Muscle layer of colon (tissue), 2 donors: ENCODE results near the gene KCNQ1.

Experiments used
- H3K27ac ChIP-seq: one replicate; pipeline ENCODE4 v1.7.0; 2013; ENCODE audit warnings: low read depth, mild to moderate bottlenecking, low read length, moderate library complexity
- H3K27me3 ChIP-seq, 2 donors: one replicate each; pipeline ENCODE4 v1.7.0; 2013; ENCODE audit warnings: low read length in 2 of 2, mild to moderate bottlenecking in 2 of 2; ENCODE audit not compliant: insufficient read depth in 2 of 2, control insufficient read depth in 1 of 2
- H3K36me3 ChIP-seq: one replicate; pipeline ENCODE4 v1.7.0; 2013; ENCODE audit warnings: mild to moderate bottlenecking, low read length; ENCODE audit not compliant: insufficient read depth
- H3K4me1 ChIP-seq: one replicate; pipeline ENCODE4 v1.7.0; 2013; ENCODE audit warnings: mild to moderate bottlenecking, low read length; ENCODE audit not compliant: insufficient read depth
- H3K4me3 ChIP-seq, 2 donors: one replicate each; pipeline ENCODE4 v1.7.0; 2013; ENCODE audit warnings: low read length in 2 of 2, low read depth in 1 of 2, mild to moderate bottlenecking in 1 of 2, moderate library complexity in 1 of 2
- H3K9ac ChIP-seq: one replicate; pipeline ENCODE4 v1.7.0; 2013; ENCODE audit warnings: low read length
- H3K9me3 ChIP-seq: one replicate; pipeline ENCODE4 v1.7.0; 2013; ENCODE audit warnings: mild to moderate bottlenecking, low read length
- donor health status: abdominal sarcoma.
- donor health status: Adenocarcinoma of cecum.

The KCNQ1 gene

DNA sequence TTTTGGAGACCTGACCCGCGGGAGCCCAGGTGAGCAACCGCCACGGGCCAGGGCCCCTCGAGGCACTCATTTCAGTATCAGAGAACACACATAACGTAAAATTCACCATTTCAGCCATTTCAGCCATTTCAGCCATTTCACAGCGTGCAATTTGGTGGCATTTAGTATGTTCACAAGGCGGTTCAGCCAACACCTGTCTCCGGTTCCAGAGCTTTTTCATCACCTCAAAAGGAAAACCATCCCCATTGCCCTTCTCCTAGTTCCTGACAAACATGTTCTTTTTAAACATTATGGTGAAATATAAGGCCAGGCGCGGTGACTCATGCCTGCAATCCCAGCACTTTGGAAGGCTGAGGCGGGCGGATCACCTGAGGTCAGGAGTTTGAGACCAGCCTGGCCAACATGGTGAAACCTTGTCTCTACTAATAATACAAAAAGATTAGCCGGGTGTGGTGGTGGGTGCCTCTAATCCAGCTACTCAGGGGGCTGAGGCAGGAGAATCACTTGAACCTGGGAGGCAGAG lies 119.3 kb downstream of the KCNQ1 start:
- no peak overlapping the region for H3K27ac ChIP-seq
- no peaks in the 10 kb centered on the region for H3K27me3 ChIP-seq
- no peaks in the 10 kb centered on the region for H3K36me3 ChIP-seq
- no peak overlapping the region for H3K4me3 ChIP-seq
- H3K9me3 ChIP-seq = no peaks in the 10 kb centered on the region
- H3K9ac ChIP-seq = no peak overlapping the region
- no peaks in the 10 kb centered on the region for H3K4me1 ChIP-seq

GRCh38 chr11:2564588-2565425 lies 120.0 kb downstream of the KCNQ1 start:
- no peak overlapping the region for H3K9ac ChIP-seq
- no peaks in the 10 kb centered on the region for H3K4me1 ChIP-seq
- H3K27me3 ChIP-seq = no peaks in the 10 kb centered on the region
- H3K4me3 ChIP-seq = no peak overlapping the region
- H3K36me3 ChIP-seq = no peaks in the 10 kb centered on the region
- no peaks in the 10 kb centered on the region for H3K9me3 ChIP-seq
- H3K27ac ChIP-seq = no peak overlapping the region

DNA sequence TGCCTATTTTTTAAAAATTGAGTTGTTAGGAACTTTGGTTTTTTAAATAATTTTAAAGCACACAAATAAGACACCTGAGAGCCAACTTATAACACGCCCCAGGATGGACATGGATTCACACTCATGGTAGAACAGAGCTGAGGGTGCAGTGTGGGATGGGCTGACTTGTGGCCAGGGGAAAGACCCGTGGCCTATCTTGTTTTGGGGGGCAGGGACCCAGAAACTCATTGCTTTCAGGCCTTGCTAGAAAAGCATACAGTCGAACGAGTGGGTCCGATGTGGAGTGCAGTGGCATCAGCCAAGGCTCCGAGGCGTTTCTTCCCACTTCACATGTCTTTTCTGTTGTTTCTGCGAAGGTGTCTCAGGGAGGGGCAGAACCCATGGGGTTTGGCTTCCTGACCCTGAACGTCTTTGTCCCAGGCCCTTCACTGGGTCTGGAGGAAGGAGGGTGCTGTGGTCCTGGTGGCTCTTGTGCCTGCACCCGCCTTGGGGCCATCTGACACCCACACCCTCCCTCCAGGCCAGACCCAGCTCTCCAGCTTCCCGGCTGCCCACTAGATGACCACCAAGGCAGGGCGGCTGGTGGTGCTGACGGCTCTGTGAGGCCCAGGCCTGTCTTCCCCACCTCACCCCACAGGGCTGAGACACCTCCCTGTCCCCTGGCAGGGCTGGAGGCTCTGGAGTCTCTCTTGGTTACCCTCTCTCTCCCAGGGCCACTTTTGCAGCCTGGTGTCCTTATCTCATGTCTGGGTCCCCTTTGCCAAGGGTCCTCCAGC lies 120.8 kb downstream of the KCNQ1 start:
- Histone ChIP-seq H3K4me3 (no peak overlapping the region), H3K4me1 (no peaks in the 10 kb centered on the region), H3K9me3 (no peaks in the 10 kb centered on the region), H3K27me3 (no peaks in the 10 kb centered on the region), H3K9ac (no peak overlapping the region), H3K27ac (no peak overlapping the region), H3K36me3 (no peaks in the 10 kb centered on the region)

- no peak overlapping the region for H3K9ac ChIP-seq
- no peaks in the 10 kb centered on the region for H3K27me3 ChIP-seq
- H3K9me3 ChIP-seq = no peaks in the 10 kb centered on the region
- no peak overlapping the region for H3K27ac ChIP-seq
- no peaks in the 10 kb centered on the region for H3K4me1 ChIP-seq
- H3K4me3 ChIP-seq = no peak overlapping the region
- H3K36me3 ChIP-seq = no peaks in the 10 kb centered on the region
Measured at GRCh38 chr11:2566223-2567025, 121.6 kb downstream of the KCNQ1 start.

DNA sequence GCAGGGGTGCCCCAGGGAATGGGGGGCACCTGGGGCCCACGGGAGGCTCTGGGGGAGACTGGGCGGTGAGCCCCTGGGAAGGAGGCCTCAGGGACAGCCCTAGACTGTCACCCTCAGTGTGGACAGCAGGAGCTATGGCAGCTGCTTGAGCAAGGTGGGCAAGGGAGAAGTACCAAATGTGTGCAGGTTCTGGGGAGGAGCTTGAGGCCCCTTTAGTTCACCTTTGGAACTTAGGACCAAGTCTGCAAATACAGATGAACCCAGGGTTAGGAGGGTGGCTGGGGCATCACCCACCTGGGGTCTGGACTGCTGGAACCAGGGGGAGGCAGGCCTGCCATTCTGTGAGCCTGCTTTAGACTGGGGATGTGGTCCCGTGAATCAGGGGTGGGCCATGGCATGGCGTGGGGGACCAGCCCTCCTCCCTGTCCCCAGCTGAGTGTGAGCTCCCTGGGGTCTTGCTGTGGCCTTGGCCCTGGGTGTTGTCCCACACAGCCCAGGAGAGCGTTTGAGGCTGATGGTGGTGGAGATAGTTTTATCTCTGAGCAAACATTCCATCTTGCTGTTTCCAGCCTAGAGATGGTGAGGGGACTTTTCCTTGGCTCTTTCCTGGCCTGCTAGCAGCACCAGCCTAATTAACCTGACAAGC lies 122.3 kb downstream of the KCNQ1 start:
- no peaks in the 10 kb centered on the region for H3K4me1 ChIP-seq
- H3K36me3 ChIP-seq = no peaks in the 10 kb centered on the region
- H3K27ac ChIP-seq = no peak overlapping the region

GRCh38 chr11:2569321-2569721 lies 124.5 kb downstream of the KCNQ1 start:
- H3K27ac ChIP-seq = no peak overlapping the region
- H3K9ac ChIP-seq = no peak overlapping the region
- H3K4me3 ChIP-seq = no peak overlapping the region
- no peaks in the 10 kb centered on the region for H3K36me3 ChIP-seq
- no peaks in the 10 kb centered on the region for H3K4me1 ChIP-seq
- H3K27me3 ChIP-seq = no peaks in the 10 kb centered on the region
- no peaks in the 10 kb centered on the region for H3K9me3 ChIP-seq

More for the DNA sequence above, 122.3 kb downstream of the KCNQ1 start:
- H3K27me3 ChIP-seq = no peaks in the 10 kb centered on the region
- no peaks in the 10 kb centered on the region for H3K9me3 ChIP-seq
- no peak overlapping the region for H3K9ac ChIP-seq
- no peak overlapping the region for H3K4me3 ChIP-seq

DNA sequence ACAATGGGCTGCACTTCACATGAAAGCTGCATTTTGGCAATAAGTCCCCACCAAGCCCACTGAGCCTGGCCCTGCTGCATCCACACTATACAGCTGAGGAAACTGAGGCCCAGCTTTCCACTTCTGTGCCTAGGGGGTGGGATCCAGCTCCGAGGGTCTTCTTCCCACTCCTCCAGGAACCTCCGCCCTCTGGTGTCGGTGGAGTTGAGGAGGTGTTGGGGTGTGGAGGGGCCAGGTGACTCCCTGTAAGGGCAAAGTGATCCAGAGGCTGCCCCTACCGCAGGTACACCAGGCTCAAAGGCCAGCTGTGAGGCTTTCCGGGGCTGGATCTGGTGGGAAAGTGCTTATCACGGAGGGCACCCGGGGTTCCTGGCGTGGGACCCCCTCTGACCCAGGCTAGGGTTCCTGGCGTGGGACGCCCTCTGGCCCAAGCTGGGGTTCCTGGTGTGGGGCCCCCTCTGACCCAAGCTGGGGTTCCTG lies 125.0 kb downstream of the KCNQ1 start:
- H3K4me1 ChIP-seq = no peaks in the 10 kb centered on the region
- no peak overlapping the region for H3K9ac ChIP-seq
- H3K27me3 ChIP-seq = no peaks in the 10 kb centered on the region
- no peaks in the 10 kb centered on the region for H3K9me3 ChIP-seq
- H3K27ac ChIP-seq = no peak overlapping the region
- H3K4me3 ChIP-seq = no peak overlapping the region
- H3K36me3 ChIP-seq = no peaks in the 10 kb centered on the region

DNA sequence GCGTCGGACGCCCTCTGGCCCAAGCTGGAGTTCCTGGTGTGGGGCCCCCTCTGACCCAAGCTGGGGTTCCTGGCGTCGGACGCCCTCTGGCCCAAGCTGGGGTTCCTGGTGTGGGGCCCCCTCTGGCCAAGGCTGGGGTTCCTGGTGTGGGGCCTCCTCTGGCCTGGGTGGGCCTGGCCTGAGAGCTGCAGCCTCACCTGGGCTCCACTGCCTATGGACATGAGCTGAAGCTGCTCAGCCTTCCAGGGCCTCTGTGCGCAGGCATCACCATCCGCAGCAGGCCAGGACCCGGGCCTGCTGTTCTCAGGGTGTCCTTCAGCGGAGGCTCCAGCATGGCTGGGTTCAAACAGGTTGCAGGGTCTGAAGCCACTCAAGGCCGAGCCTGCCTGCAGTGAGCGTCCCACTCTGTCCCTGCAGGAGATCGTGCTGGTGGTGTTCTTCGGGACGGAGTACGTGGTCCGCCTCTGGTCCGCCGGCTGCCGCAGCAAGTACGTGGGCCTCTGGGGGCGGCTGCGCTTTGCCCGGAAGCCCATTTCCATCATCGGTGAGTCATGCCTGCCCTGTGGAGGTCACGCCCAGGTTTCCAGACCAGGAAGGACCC lies 125.5 kb downstream of the KCNQ1 start:
- Histone ChIP-seq H3K4me3 (no peak overlapping the region), H3K27ac (no peak overlapping the region), H3K9me3 (no peaks in the 10 kb centered on the region), H3K27me3 (no peaks in the 10 kb centered on the region), H3K36me3 (no peaks in the 10 kb centered on the region), H3K4me1 (no peaks in the 10 kb centered on the region), H3K9ac (no peak overlapping the region)

DNA sequence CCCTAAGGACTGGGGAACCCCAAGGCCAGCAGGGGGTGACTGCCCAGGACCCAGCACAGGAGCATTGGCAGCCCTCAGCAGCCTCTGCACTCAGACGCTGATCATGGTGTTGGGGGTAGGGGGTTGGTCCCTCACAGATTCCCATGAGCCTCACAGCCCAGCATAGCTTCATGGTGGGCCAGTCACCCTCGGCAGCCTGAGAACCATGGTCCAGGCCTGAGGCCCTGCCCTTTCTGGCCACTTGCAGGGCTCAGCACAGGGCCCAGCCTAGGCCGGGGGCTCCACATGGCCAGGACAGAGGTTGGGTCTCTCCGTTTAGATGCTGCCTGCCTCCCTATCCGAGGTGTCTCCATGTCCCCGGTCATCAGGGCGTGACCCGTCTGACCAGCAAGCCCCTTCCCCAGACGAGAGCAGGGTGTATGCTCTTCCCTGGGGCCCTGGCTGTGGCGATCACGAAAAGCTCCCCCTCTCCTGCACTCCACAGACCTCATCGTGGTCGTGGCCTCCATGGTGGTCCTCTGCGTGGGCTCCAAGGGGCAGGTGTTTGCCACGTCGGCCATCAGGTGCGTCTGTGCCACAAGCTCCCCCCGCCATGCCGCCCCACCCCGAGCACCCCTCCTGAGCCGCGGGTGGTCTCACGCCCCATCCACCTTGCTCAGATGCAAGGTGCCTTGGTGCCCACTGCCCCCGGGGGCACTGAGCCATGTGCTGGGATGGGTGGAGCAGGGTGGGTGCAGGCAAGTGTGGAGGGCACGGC lies 126.2 kb downstream of the KCNQ1 start:
- Histone ChIP-seq H3K27me3 (no peaks in the 10 kb centered on the region), H3K9ac (no peak overlapping the region), H3K9me3 (no peaks in the 10 kb centered on the region), H3K27ac (no peak overlapping the region), H3K4me3 (no peak overlapping the region), H3K4me1 (no peaks in the 10 kb centered on the region), H3K36me3 (no peaks in the 10 kb centered on the region)
